Peyer's patch (tissue), 4 donors: ENCODE measurements around the gene ENPP3. TPM values are rescaled to one million over a fixed set of nuclear protein-coding genes. Genes with fewer than 3 reads are reported as not detected.

Experiments used
- DNase-seq, 3 donors: peaks; one replicate each; pipeline ENCODE4 v3.0.0-alpha.2; 2017 to 2019
- H3K27ac ChIP-seq, 4 donors: fragments of 200-600 bp; sonication (generic); one replicate each; pipeline ENCODE4 v1.5.1; 2016 to 2019
- H3K27me3 ChIP-seq, 2 donors: fragments of 200-600 bp; sonication (generic); one replicate each; pipeline ENCODE4 v1.5.1; 2019
- H3K36me3 ChIP-seq, 3 donors: fragments of 200-600 bp; sonication (generic); one replicate each; pipeline ENCODE4 v1.5.1; 2016 to 2019
- H3K4me1 ChIP-seq, 4 donors: fragments of 200-600 bp; sonication (generic); one replicate each; pipeline ENCODE4 v1.5.1; 2016 to 2019
- H3K4me3 ChIP-seq, 4 donors: fragments of 200-600 bp; sonication (generic); 1 replicate in 3 of 4; 2 replicates in 1 of 4; pipeline ENCODE4 v1.5.1; 2016 to 2019; ENCODE audit warnings: mild to moderate bottlenecking in 1 of 4
- H3K9me3 ChIP-seq, 4 donors: fragments of 200-600 bp; sonication (generic); one replicate each; pipeline ENCODE4 v1.5.1; 2016 to 2019; ENCODE audit warnings: mild to moderate bottlenecking in 1 of 4
- POLR2A ChIP-seq, 2 donors: fragments of 450-650 bp; IDR thresholded peaks; one replicate each; pipeline ENCODE4 v1.5.1; 2017; ENCODE audit warnings: antibody characterized with exemption in 2 of 2, mild to moderate bottlenecking in 2 of 2, moderate library complexity in 2 of 2
- total RNA-seq, 4 donors: library from RNA; depleted of rRNA; stranded (reverse); fragments of >200 nt; gene quantifications; one replicate each; pipeline ENCODE4 v1.1.0, GENCODE V29; 2016
- TF ChIP-seq, protein P1 (sequence below), 6 experiments: fragments of 450-650 bp in 4 of 6; fragments of 200-600 bp in 2 of 6; sonication (generic) in 1 of 6; IDR thresholded peaks; one replicate each; pipeline ENCODE4 v1.5.1; 2017 to 2019; ENCODE audit warnings: antibody characterized with exemption in 6 of 6, mild to moderate bottlenecking in 3 of 6, moderate library complexity in 1 of 6

ENPP3 gene
- total RNA-seq, 4 donors from 2014 or later, result 4.1 to 27.2 (median 18.0) TPM

DNA sequence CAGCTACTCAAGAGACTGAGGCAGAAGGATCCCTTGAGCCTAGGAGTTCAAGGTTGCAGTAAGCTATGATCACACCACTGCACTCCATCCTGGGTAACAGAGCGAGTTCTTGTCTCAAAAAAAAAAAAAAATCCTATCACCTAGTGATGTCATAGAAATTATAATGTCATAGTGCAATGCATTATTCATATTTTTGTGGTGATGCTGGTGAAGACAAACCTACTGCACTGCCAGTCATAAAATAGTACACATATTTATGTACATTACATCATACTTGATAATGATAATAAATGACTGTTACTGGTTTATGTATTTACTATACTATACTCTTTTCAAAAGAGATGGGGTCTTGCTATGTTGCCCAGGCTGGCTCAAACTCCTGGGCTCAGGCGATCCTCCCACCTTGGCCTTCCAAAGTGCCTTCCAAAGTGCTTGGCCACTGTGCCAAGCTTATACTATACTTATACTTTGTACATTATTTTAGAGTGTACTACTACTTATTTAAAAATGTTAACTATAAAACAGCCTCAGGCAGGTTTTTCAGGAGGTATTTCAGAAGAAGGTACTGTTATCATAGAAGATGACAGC, 26.6 kb downstream of the ENPP3 start:
- Histone ChIP-seq H3K4me3 (no peak overlapping the region), H3K27me3 (no peaks in the 10 kb centered on the region), H3K27ac (no peak overlapping the region), H3K36me3 (no peaks in the 10 kb centered on the region), H3K9me3 (no peaks in the 10 kb centered on the region), H3K4me1 (no peaks in the 10 kb centered on the region)
- no peak for DNase-seq
- TF ChIP-seq, protein P1, sequence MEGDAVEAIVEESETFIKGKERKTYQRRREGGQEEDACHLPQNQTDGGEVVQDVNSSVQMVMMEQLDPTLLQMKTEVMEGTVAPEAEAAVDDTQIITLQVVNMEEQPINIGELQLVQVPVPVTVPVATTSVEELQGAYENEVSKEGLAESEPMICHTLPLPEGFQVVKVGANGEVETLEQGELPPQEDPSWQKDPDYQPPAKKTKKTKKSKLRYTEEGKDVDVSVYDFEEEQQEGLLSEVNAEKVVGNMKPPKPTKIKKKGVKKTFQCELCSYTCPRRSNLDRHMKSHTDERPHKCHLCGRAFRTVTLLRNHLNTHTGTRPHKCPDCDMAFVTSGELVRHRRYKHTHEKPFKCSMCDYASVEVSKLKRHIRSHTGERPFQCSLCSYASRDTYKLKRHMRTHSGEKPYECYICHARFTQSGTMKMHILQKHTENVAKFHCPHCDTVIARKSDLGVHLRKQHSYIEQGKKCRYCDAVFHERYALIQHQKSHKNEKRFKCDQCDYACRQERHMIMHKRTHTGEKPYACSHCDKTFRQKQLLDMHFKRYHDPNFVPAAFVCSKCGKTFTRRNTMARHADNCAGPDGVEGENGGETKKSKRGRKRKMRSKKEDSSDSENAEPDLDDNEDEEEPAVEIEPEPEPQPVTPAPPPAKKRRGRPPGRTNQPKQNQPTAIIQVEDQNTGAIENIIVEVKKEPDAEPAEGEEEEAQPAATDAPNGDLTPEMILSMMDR (IDR thresholded peaks at IDR 0.05), result no peak
- no peak for TF ChIP-seq POLR2A (IDR thresholded peaks at IDR 0.05)

GRCh38 chr6:131669891-131670290, 32.8 kb downstream of the ENPP3 start:
- no peaks in the 10 kb centered on the region for H3K9me3 ChIP-seq
- no peaks in the 10 kb centered on the region for H3K4me1 ChIP-seq
- no peaks in the 10 kb centered on the region for H3K36me3 ChIP-seq
- TF ChIP-seq, protein P1 (IDR thresholded peaks at IDR 0.05), result no peak
- no peak for TF ChIP-seq POLR2A (IDR thresholded peaks at IDR 0.05)
- H3K27me3 ChIP-seq, result no peaks in the 10 kb centered on the region
- no peak for DNase-seq
- H3K4me3 ChIP-seq, result no peak overlapping the region
- no peak overlapping the region for H3K27ac ChIP-seq

DNA sequence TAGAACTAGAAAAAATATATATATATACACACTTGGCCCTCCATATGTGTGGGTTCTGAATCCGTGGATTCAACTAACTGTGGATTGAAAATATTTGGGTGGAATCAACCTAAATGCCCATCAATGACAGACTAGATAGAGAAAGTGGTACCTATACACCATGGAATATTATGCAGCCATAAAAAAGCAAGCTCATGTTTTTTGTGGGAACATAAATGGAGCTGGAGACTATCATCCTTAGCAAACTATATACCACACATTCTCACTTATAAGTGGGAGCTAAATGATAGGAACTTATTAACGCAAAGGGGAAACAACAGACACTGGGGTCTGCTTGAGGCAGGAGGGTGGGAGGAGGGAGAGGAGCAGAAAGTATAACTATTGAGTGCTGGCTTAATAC, 36.1 kb downstream of the ENPP3 start:
- Histone ChIP-seq H3K4me1 (no peaks in the 10 kb centered on the region), H3K27me3 (no peaks in the 10 kb centered on the region), H3K36me3 (no peaks in the 10 kb centered on the region), H3K27ac (no peak overlapping the region), H3K4me3 (no peak overlapping the region), H3K9me3 (no peaks in the 10 kb centered on the region)
- no peak for DNase-seq
- no peak for TF ChIP-seq POLR2A (IDR thresholded peaks at IDR 0.05)
- TF ChIP-seq, protein P1 (IDR thresholded peaks at IDR 0.05), result no peak

DNA sequence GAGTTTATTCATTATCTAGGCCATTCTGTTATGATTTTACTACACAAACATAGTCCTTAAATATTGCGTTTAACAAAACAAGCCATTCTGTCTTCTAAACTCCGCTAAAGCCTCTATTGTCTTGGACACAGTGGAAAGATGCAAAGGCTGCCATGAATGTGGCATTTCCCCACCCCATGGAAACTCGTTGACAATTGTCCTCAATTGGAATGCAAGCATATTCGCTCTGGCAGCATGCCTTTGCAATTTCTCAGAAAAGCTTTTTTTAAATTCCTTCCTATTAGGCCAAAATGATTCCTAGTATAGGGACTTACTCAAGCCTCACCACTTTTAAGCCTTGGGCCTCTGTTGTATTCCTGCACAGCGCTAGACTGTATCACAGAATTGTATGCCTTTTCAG, 41.3 kb downstream of the ENPP3 start:
- DNase-seq, result no peak
- H3K27ac ChIP-seq, result no peak overlapping the region
- H3K9me3 ChIP-seq, result no peaks in the 10 kb centered on the region
- no peaks in the 10 kb centered on the region for H3K36me3 ChIP-seq
- H3K4me3 ChIP-seq, result no peak overlapping the region
- H3K27me3 ChIP-seq, result no peaks in the 10 kb centered on the region
- TF ChIP-seq, protein P1 (IDR thresholded peaks at IDR 0.05), result no peak
- TF ChIP-seq POLR2A (IDR thresholded peaks at IDR 0.05), result no peak
- no peaks in the 10 kb centered on the region for H3K4me1 ChIP-seq

GRCh38 chr6:131680868-131681267, 43.8 kb downstream of the ENPP3 start:
- Histone ChIP-seq H3K36me3 (no peaks in the 10 kb centered on the region), H3K4me1 (no peaks in the 10 kb centered on the region), H3K27ac (no peak overlapping the region), H3K4me3 (no peak overlapping the region), H3K27me3 (no peaks in the 10 kb centered on the region), H3K9me3 (no peaks in the 10 kb centered on the region)
- no peak for DNase-seq
- TF ChIP-seq, protein P1 (IDR thresholded peaks at IDR 0.05), result no peak
- no peak for TF ChIP-seq POLR2A (IDR thresholded peaks at IDR 0.05)

GRCh38 chr6:131681585-131681984, 44.5 kb downstream of the ENPP3 start:
- Histone ChIP-seq H3K27me3 (no peaks in the 10 kb centered on the region), H3K9me3 (no peaks in the 10 kb centered on the region), H3K4me1 (no peaks in the 10 kb centered on the region), H3K4me3 (no peak overlapping the region), H3K36me3 (no peaks in the 10 kb centered on the region), H3K27ac (no peak overlapping the region)
- no peak for DNase-seq
- no peak for TF ChIP-seq POLR2A (IDR thresholded peaks at IDR 0.05)
- TF ChIP-seq, protein P1 (IDR thresholded peaks at IDR 0.05), result no peak
